Testis (tissue), 2 donors: Measurements from ENCODE around the gene DERL3.

Experiments used
- POLR2A ChIP-seq: fragments of 450-650 bp; IDR thresholded peaks from one replicate; pipeline ENCODE4 v1.6.1; 2017; ENCODE audit warnings: antibody characterized with exemption, mild to moderate bottlenecking, moderate library complexity
- TF ChIP-seq, protein P1 (sequence below), 3 experiments: fragments of 450-650 bp in 2 of 3; fragments of 200-600 bp in 1 of 3; sonication (generic) in 1 of 3; IDR thresholded peaks; one replicate each; pipeline ENCODE4 v1.5.1; 2016 to 2019; ENCODE audit warnings: antibody characterized with exemption in 3 of 3, mild to moderate bottlenecking in 2 of 3, moderate library complexity in 1 of 3

GRCh38 chr22:23786752-23787599, 51.8 kb downstream of the DERL3 start, which contains the start of gene SMARCB1:
- TF ChIP-seq, protein P1, sequence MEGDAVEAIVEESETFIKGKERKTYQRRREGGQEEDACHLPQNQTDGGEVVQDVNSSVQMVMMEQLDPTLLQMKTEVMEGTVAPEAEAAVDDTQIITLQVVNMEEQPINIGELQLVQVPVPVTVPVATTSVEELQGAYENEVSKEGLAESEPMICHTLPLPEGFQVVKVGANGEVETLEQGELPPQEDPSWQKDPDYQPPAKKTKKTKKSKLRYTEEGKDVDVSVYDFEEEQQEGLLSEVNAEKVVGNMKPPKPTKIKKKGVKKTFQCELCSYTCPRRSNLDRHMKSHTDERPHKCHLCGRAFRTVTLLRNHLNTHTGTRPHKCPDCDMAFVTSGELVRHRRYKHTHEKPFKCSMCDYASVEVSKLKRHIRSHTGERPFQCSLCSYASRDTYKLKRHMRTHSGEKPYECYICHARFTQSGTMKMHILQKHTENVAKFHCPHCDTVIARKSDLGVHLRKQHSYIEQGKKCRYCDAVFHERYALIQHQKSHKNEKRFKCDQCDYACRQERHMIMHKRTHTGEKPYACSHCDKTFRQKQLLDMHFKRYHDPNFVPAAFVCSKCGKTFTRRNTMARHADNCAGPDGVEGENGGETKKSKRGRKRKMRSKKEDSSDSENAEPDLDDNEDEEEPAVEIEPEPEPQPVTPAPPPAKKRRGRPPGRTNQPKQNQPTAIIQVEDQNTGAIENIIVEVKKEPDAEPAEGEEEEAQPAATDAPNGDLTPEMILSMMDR (IDR thresholded peaks at IDR 0.05) = no peak
- peak; percentile 18 for TF ChIP-seq POLR2A
